Measurements from ENCODE around the gene ZNF783. TPM values are rescaled to one million over a fixed set of nuclear protein-coding genes. Genes with fewer than 3 reads are reported as not detected.

ZNF783 gene
- total RNA-seq, 1 experiment from 2014 or later: 15.8 TPM

- intact Hi-C loops (cut with micrococcal nuclease; ENCODE audit: unreplicated experiment): no loop called here
- Histone ChIP-seq H4K20me1 (ENCODE audit: insufficient read depth) (no peaks in the 10 kb centered on the region), H3K27ac (no peak overlapping the region), H3K4me2 (no peak overlapping the region), H3K4me1 (replicated peaks; ENCODE audit: insufficient read depth) (no peaks in the 10 kb centered on the region), H3K9me2 (ENCODE audit: insufficient read depth) (no peaks in the 10 kb centered on the region), H3F3A (ENCODE audit: insufficient read depth, low read depth) (peaks cover 5% of the 10 kb centered on the region; the same call in 1 of the 2 replicates), H3K27me3 (ENCODE audit: insufficient read depth, low read depth) (no peaks in the 10 kb centered on the region), H3K36me3 (ENCODE audit: low read depth) (peaks cover 39% of the 10 kb centered on the region), H3K4me3 (no peak overlapping the region), H3K9me3 (ENCODE audit: insufficient read depth, low read depth) (no peaks in the 10 kb centered on the region), H3K79me2 (ENCODE audit: low read depth) (no peaks in the 10 kb centered on the region; the same call in 1 of the 2 replicates), H2AFZ (no peak overlapping the region)
- no TSS peak for BruUV-seq (replicated peaks)
- CTCF ChIA-PET: no interaction called here
- DNase-seq: no peak
- TF ChIP-seq CTCF (conservative IDR thresholded peaks at IDR 0.05): no peak
- no peak for TF ChIP-seq EZH2 (IDR thresholded peaks at IDR 0.05; ENCODE audit: low read depth)
- POLR2A ChIA-PET (ENCODE audit: unreplicated experiment): no interaction called here
Observed at GRCh38 chr7:149217570-149217969, 44.4 kb upstream of the ZNF783 start.

GRCh38 chr7:149218469-149219420, 43.3 kb upstream of the ZNF783 start:
- no peak overlapping the region for H3K27ac ChIP-seq
- H3K36me3 ChIP-seq (ENCODE audit: low read depth): peaks cover 39% of the 10 kb centered on the region
- POLR2A ChIA-PET (ENCODE audit: unreplicated experiment): no interaction called here
- H4K20me1 ChIP-seq (ENCODE audit: insufficient read depth): no peaks in the 10 kb centered on the region
- H3K4me3 ChIP-seq: no peak overlapping the region
- no peak for DNase-seq
- H3K79me2 ChIP-seq (ENCODE audit: low read depth): no peaks in the 10 kb centered on the region; the same call in 1 of the 2 replicates
- TF ChIP-seq CTCF (conservative IDR thresholded peaks at IDR 0.05) (no peak), EZH2 (IDR thresholded peaks at IDR 0.05; ENCODE audit: low read depth) (no peak)
- H3K4me2 ChIP-seq: no peak overlapping the region
- H3K9me2 ChIP-seq (ENCODE audit: insufficient read depth): no peaks in the 10 kb centered on the region
- H3F3A ChIP-seq (ENCODE audit: insufficient read depth, low read depth): peaks cover 5% of the 10 kb centered on the region; the same call in 1 of the 2 replicates
- no peaks in the 10 kb centered on the region for H3K9me3 ChIP-seq (ENCODE audit: insufficient read depth, low read depth)
- CTCF ChIA-PET: no interaction called here
- intact Hi-C loops (cut with micrococcal nuclease; ENCODE audit: unreplicated experiment): no loop called here
- H3K27me3 ChIP-seq (ENCODE audit: insufficient read depth, low read depth): no peaks in the 10 kb centered on the region
- no peak overlapping the region for H2AFZ ChIP-seq
- no TSS peak for BruUV-seq (replicated peaks)
- H3K4me1 ChIP-seq (replicated peaks; ENCODE audit: insufficient read depth): no peaks in the 10 kb centered on the region

- no peaks in the 10 kb centered on the region for H3K27me3 ChIP-seq (ENCODE audit: insufficient read depth, low read depth)
- no peak overlapping the region for H3K4me2 ChIP-seq
- no peak overlapping the region for H3K4me3 ChIP-seq
- no peaks in the 10 kb centered on the region for H3K9me3 ChIP-seq (ENCODE audit: insufficient read depth, low read depth)
- H3K27ac ChIP-seq: no peak overlapping the region
- POLR2A ChIA-PET (ENCODE audit: unreplicated experiment): no interaction called here
- no TSS peak for BruUV-seq (replicated peaks)
- no peaks in the 10 kb centered on the region for H4K20me1 ChIP-seq (ENCODE audit: insufficient read depth)
- no peak overlapping the region for H2AFZ ChIP-seq
- no peaks in the 10 kb centered on the region for H3K4me1 ChIP-seq (replicated peaks; ENCODE audit: insufficient read depth)
- H3F3A ChIP-seq (ENCODE audit: insufficient read depth, low read depth): peaks cover 5% of the 10 kb centered on the region; the same call in 1 of the 2 replicates
- DNase-seq: no peak
- no peaks in the 10 kb centered on the region for H3K9me2 ChIP-seq (ENCODE audit: insufficient read depth)
- H3K79me2 ChIP-seq (ENCODE audit: low read depth): no peaks in the 10 kb centered on the region; the same call in 1 of the 2 replicates
- peaks cover 29% of the 10 kb centered on the region for H3K36me3 ChIP-seq (ENCODE audit: low read depth)
- TF ChIP-seq EZH2 (IDR thresholded peaks at IDR 0.05; ENCODE audit: low read depth) (no peak), CTCF (conservative IDR thresholded peaks at IDR 0.05) (no peak)
- intact Hi-C loops (cut with micrococcal nuclease; ENCODE audit: unreplicated experiment): no loop called here
- CTCF ChIA-PET: no interaction called here
Observed at GRCh38 chr7:149220534-149220933, 41.5 kb upstream of the ZNF783 start.

All from PC-9 (cell line).